ENCODE measurements around the gene NEIL1.

NEIL1 gene

GRCh38 chr15:75389791-75390382 is 43.0 kb downstream of the NEIL1 start:
- no peak for FAIRE-seq

GRCh38 chr15:75397494-75397893 is 50.7 kb downstream of the NEIL1 start:
- FAIRE-seq, result no peak

GRCh38 chr15:75403892-75404291 is 57.1 kb downstream of the NEIL1 start:
- FAIRE-seq, result no peak

Data from TTC549 (cell line).